OCI-LY3 (cell line): ENCODE data around the gene RNF121.

Experiments used
- H2AFZ ChIP-seq: fragments of 200-600, 300-600 bp; shearing (Covaris generic); 2 replicates; pipeline ENCODE4 v1.6.0; 2014; ENCODE audit warnings: antibody characterized with exemption, low read depth, low read length
- H3K27ac ChIP-seq: fragments of 200-600, 300-600 bp; sonication (generic); 2 replicates; pipeline ENCODE4 v1.5.1; 2014; ENCODE audit warnings: mild to moderate bottlenecking, low read length, moderate library complexity, mixed read lengths
- H3K27me3 ChIP-seq: fragments of 200-600, 300-600 bp; sonication (generic); 2 replicates; pipeline ENCODE4 v1.6.1; 2014; ENCODE audit warnings: low read depth, low read length, mixed read lengths
- H3K36me3 ChIP-seq: fragments of 200-600, 300-600 bp; sonication (generic); replicated peaks from 2 replicates; pipeline ENCODE3; 2014; ENCODE audit warnings: low read depth, low read length, mixed read lengths
- H3K4me1 ChIP-seq: fragments of 300-600, 200-600 bp; sonication (generic); 2 replicates; pipeline ENCODE4 v1.6.1; 2014; ENCODE audit warnings: low read length, mixed read lengths
- H3K4me2 ChIP-seq: fragments of 200-600, 300-600 bp; sonication (generic); 2 replicates; pipeline ENCODE4 v1.6.1; 2014; ENCODE audit warnings: low read length, mixed read lengths
- H3K4me3 ChIP-seq: fragments of 300-600, 200-600 bp; sonication (generic); 2 replicates; pipeline ENCODE4 v1.5.1; 2014; ENCODE audit warnings: antibody characterized with exemption, mild to moderate bottlenecking, low read length, moderate library complexity
- H3K79me2 ChIP-seq: fragments of 300-600, 200-600 bp; shearing (Covaris generic); 2 replicates; pipeline ENCODE4 v1.6.1; 2014; ENCODE audit warnings: mild to moderate bottlenecking, low read length, mixed read lengths
- H3K9ac ChIP-seq: fragments of 300-600, 200-600 bp; shearing (Covaris generic); 2 replicates; pipeline ENCODE4 v1.6.0; 2014; ENCODE audit warnings: mild to moderate bottlenecking, low read length, moderate library complexity
- H3K9me3 ChIP-seq: fragments of 200-600, 300-600 bp; shearing (Covaris generic); 2 replicates; pipeline ENCODE4 v1.6.1; 2014; ENCODE audit warnings: low read length, mixed read lengths; ENCODE audit not compliant: insufficient read depth
- H4K20me1 ChIP-seq: fragments of 200-600, 300-600 bp; sonication (generic); 2 replicates; pipeline ENCODE4 v1.6.1; 2016; ENCODE audit warnings: low read length, mixed read lengths; ENCODE audit not compliant: insufficient read depth
- EZH2phosphoT487 ChIP-seq: fragments of 200-600 bp; shearing (Covaris generic); IDR thresholded peaks from 2 replicates; pipeline ENCODE4 v1.6.1; 2018; ENCODE audit warnings: antibody characterized with exemption, mixed run types, low read depth
- TF ChIP-seq, protein P1 (sequence below): fragments of 200-600, 300-600 bp; sonication (generic); IDR thresholded peaks from 2 replicates; pipeline ENCODE4 v1.5.1; 2014; ENCODE audit warnings: antibody characterized with exemption, low read length, low read depth

The RNF121 gene

DNA sequence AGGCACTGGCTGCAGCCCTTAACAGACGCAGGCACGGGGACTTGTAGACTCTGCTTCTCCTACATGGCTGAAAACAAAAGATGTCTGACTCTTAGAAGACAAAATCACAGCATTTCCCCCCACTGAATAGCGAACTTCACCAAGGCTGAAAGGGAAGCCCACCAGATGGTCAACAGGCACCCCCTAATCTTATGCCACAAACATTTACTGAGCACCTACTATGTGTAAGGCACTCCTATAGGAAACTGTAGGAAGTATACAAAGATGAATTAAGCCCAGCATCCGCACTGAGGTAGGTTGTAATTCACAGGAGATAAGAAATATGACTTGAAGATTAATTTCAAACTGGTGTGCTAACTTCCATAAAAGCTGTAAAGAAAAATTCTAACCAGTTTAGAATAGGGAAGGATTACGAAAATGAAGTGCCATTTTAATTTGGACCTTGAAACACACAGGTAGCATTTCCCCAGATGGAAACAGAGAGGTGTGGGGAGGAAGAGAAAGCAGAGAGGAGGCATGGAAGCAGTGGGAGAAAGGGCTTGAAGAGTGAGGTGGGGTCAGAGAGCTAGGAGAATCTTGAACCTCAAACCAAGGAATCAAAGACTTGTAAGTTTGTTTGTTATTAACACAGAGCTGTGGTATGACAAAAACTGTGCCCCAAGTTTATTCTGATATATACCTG is 113.4 kb downstream of the RNF121 start:
- H3K27me3 ChIP-seq = no peaks in the 10 kb centered on the region
- no peak overlapping the region for H3K4me2 ChIP-seq
- no peak overlapping the region for H3K27ac ChIP-seq
- no peak overlapping the region for H3K4me3 ChIP-seq
- no peaks in the 10 kb centered on the region for H3K36me3 ChIP-seq
- no peak overlapping the region for H3K9ac ChIP-seq
- TF ChIP-seq, protein P1, sequence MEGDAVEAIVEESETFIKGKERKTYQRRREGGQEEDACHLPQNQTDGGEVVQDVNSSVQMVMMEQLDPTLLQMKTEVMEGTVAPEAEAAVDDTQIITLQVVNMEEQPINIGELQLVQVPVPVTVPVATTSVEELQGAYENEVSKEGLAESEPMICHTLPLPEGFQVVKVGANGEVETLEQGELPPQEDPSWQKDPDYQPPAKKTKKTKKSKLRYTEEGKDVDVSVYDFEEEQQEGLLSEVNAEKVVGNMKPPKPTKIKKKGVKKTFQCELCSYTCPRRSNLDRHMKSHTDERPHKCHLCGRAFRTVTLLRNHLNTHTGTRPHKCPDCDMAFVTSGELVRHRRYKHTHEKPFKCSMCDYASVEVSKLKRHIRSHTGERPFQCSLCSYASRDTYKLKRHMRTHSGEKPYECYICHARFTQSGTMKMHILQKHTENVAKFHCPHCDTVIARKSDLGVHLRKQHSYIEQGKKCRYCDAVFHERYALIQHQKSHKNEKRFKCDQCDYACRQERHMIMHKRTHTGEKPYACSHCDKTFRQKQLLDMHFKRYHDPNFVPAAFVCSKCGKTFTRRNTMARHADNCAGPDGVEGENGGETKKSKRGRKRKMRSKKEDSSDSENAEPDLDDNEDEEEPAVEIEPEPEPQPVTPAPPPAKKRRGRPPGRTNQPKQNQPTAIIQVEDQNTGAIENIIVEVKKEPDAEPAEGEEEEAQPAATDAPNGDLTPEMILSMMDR = no peak
- TF ChIP-seq EZH2phosphoT487 = no peak
- no peaks in the 10 kb centered on the region for H3K4me1 ChIP-seq
- no peaks in the 10 kb centered on the region for H3K9me3 ChIP-seq
- no peak overlapping the region for H2AFZ ChIP-seq
- peaks cover 28% of the 10 kb centered on the region for H3K79me2 ChIP-seq
- H4K20me1 ChIP-seq = peaks cover 5% of the 10 kb centered on the region; the same call in 1 of the 2 replicates

DNA sequence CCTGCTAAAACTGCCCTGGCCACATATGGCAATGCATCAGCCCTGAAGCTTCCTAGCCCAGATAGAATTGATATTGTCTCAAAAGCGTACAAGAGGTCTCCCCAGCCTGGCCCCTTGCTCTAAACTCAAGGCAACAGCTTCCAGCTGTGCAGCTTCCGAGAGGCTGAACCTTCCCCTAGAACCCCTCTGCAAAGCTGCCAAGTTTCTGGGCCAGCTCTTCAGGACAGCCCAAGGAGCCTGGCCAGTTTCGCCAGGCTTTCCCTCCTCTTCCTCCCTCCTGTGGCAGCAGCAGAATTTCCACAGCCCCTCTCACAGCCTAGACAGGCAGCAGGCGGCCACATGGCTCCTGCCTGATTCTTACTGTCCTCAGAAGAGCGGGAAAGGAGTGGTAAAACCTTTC is 117.0 kb downstream of the RNF121 start:
- no peaks in the 10 kb centered on the region for H3K9me3 ChIP-seq
- no peak overlapping the region for H3K9ac ChIP-seq
- H2AFZ ChIP-seq = no peak overlapping the region
- H4K20me1 ChIP-seq = no peaks in the 10 kb centered on the region
- no peak overlapping the region for H3K4me3 ChIP-seq
- H3K4me2 ChIP-seq = no peak overlapping the region
- TF ChIP-seq, protein P1 = no peak
- H3K79me2 ChIP-seq = peaks cover 5% of the 10 kb centered on the region; the same call in 1 of the 2 replicates
- peaks cover 6% of the 10 kb centered on the region for H3K36me3 ChIP-seq
- H3K27me3 ChIP-seq = no peaks in the 10 kb centered on the region
- H3K27ac ChIP-seq = no peak overlapping the region
- H3K4me1 ChIP-seq = no peaks in the 10 kb centered on the region
